ENCODE results near the gene SAXO2. TPM values are rescaled to one million over a fixed set of nuclear protein-coding genes. Genes with fewer than 3 reads are reported as not detected.
"Not testable (repeated sequence)": the region's sequence is repeated elsewhere in the genome, so short reads cannot be mapped to it uniquely, and the experiment has no call there.

Gene SAXO2
- total RNA-seq, 1 experiment from 2014 or later = 1.5 TPM

DNA sequence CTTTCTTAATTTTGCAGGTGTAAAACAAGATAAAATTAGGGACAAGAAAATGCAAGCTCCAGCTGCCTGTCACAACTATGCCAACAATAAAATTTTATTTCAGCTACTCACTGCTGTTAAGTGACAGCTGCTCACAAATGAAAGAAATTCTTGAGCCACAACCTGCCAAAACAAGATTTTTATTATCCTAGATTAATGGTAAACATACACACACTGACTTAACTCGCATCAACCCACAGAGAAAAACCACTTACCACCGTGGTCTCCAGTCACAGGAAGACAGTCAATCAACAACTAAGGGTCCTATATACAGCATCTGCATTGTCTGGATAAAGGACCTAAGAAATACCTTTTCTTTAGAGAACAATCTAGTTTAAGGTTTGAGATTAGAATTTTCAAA, 31.4 kb upstream of the SAXO2 start:
- Histone ChIP-seq H3K27ac (ENCODE audit: low read depth, low read length, poor library complexity, severe bottlenecking) (no peak overlapping the region), H3K36me3 (ENCODE audit: insufficient read depth, low read length, poor library complexity, severe bottlenecking) (no peaks in the 10 kb centered on the region), H3K4me1 (ENCODE audit: insufficient read depth, low read length, poor library complexity, severe bottlenecking) (no peaks in the 10 kb centered on the region), H3K4me3 (ENCODE audit: low read depth, low read length, poor library complexity, severe bottlenecking) (no peak overlapping the region), H3K27me3 (replicated peaks; ENCODE audit: insufficient read depth, low read depth, low read length, poor library complexity) (no peaks in the 10 kb centered on the region), H3K9me3 (ENCODE audit: low read depth, low read length, poor library complexity, severe bottlenecking) (no peaks in the 10 kb centered on the region)
- TF ChIP-seq CTCF (conservative IDR thresholded peaks at IDR 0.05; ENCODE audit: low read depth, low read length) = no peak
- TF ChIP-seq EZH2 (IDR thresholded peaks at IDR 0.05; ENCODE audit: borderline replicate concordance, low read depth, low read length, poor library complexity, severe bottlenecking) = no peak
- no TSS peak for BruUV-seq (replicated peaks)
- intact Hi-C loops (cut with micrococcal nuclease; ENCODE audit: unreplicated experiment) = no loop called here
- CTCF ChIA-PET = no interaction called here
- POLR2A ChIA-PET (ENCODE audit: low non-redundant PET) = no interaction called here
- no peak for DNase-seq (ENCODE audit: low spot score)

DNA sequence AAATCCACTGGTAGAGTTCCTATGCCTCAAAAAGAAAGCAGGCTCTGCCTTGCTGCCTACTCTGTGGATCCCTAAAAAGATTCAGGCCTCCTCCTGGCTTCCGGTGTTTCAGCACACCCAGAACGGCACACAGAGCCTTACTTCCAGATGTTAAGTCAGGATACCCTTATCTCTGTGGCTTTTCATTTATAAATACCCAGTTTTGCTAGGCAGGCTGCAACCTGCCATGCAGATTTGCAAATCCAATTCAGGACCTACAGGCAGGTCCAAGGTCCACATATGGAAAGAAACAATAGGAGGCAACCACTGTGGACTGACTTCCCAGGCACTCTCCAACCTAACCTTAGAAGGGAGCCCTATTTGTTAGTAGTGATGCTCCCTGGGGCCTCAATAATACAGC, 30.8 kb upstream of the SAXO2 start:
- Histone ChIP-seq H3K36me3 (ENCODE audit: insufficient read depth, low read length, poor library complexity, severe bottlenecking) (no peaks in the 10 kb centered on the region), H3K4me1 (ENCODE audit: insufficient read depth, low read length, poor library complexity, severe bottlenecking) (no peaks in the 10 kb centered on the region), H3K27me3 (replicated peaks; ENCODE audit: insufficient read depth, low read depth, low read length, poor library complexity) (no peaks in the 10 kb centered on the region), H3K9me3 (ENCODE audit: low read depth, low read length, poor library complexity, severe bottlenecking) (no peaks in the 10 kb centered on the region), H3K27ac (ENCODE audit: low read depth, low read length, poor library complexity, severe bottlenecking) (no peak overlapping the region), H3K4me3 (ENCODE audit: low read depth, low read length, poor library complexity, severe bottlenecking) (no peak overlapping the region)
- intact Hi-C loops (cut with micrococcal nuclease; ENCODE audit: unreplicated experiment) = no loop called here
- no peak for TF ChIP-seq EZH2 (IDR thresholded peaks at IDR 0.05; ENCODE audit: borderline replicate concordance, low read depth, low read length, poor library complexity, severe bottlenecking)
- no peak for TF ChIP-seq CTCF (conservative IDR thresholded peaks at IDR 0.05; ENCODE audit: low read depth, low read length)
- CTCF ChIA-PET = no interaction called here
- POLR2A ChIA-PET (ENCODE audit: low non-redundant PET) = no interaction called here
- DNase-seq (ENCODE audit: low spot score) = no peak
- no TSS peak for BruUV-seq (replicated peaks)

DNA sequence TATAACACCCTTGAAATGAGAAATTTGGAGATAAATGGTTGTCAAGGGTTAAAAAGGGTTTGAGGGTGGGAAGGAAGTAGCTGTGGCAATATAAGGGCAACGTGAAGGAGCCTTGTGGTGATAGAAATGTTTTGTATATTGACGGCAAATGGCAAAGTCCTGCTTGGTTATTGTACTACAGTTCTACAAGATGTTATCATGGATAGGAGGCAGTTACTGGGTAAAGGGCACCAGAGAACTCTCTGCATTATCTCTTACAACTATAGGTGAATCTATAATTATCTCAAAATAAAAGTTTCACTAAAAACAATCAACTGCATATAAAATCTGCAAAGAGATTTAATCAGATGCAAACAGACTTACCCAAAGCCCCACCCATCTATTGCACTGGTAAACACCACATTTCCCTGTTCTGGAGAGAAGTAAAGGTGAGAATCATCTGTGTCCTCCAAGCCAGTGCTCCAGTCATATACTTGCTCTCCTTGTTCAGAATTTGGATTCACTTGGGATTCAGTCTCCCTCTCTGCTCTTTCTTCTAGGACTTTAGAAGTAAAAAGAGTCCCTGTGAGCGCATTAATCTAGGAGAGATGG, 24.6 kb upstream of the SAXO2 start:
- POLR2A ChIA-PET (ENCODE audit: low non-redundant PET); BruUV-seq (replicated peaks); H3K27me3 ChIP-seq (replicated peaks; ENCODE audit: insufficient read depth, low read depth, low read length, poor library complexity): not testable (repeated sequence)

DNA sequence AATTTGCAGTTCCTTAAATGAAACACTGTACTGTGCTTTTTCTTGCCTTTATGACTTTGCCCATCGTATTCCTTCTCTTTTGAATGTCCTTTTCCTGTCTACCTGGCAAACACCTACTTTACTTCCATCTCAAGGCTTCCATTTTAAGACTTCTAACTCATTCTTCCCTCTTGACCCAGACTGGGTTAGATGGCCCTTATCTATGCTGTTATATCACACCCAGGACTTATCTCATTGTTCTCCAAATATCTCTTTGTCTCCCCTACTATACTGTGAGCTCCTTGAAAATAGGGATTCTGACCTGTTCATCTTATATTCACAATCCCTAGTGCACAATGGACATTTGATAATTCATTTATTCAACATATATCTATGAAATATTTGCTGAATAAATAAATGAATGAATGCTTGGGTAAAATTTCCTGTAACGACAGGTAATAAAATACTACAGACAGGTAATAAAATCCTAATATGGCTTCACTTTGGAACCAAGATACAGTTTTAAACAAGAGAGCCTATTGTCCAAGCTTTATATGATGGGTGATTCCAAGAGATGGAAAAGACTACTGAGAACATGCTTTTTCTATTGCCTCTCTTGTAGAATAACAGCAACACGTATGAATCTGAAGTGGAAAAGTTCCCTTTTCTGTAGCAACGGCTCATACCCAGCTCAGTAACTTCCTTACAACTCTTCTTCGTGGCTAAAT, 22.8 kb upstream of the SAXO2 start:
- ChIA-PET CTCF (no interaction called here), POLR2A (ENCODE audit: low non-redundant PET) (no interaction called here)
- intact Hi-C loops (cut with micrococcal nuclease; ENCODE audit: unreplicated experiment) = no loop called here
- Histone ChIP-seq H3K4me1 (ENCODE audit: insufficient read depth, low read length, poor library complexity, severe bottlenecking) (no peaks in the 10 kb centered on the region), H3K9me3 (ENCODE audit: low read depth, low read length, poor library complexity, severe bottlenecking) (no peaks in the 10 kb centered on the region), H3K36me3 (ENCODE audit: insufficient read depth, low read length, poor library complexity, severe bottlenecking) (peaks cover 10% of the 10 kb centered on the region), H3K27me3 (replicated peaks; ENCODE audit: insufficient read depth, low read depth, low read length, poor library complexity) (no peaks in the 10 kb centered on the region), H3K4me3 (ENCODE audit: low read depth, low read length, poor library complexity, severe bottlenecking) (no peak overlapping the region), H3K27ac (ENCODE audit: low read depth, low read length, poor library complexity, severe bottlenecking) (no peak overlapping the region)
- TF ChIP-seq CTCF (conservative IDR thresholded peaks at IDR 0.05; ENCODE audit: low read depth, low read length) (no peak), EZH2 (IDR thresholded peaks at IDR 0.05; ENCODE audit: borderline replicate concordance, low read depth, low read length, poor library complexity, severe bottlenecking) (no peak)
- no peak for DNase-seq (ENCODE audit: low spot score)
- no TSS peak for BruUV-seq (replicated peaks)

More for the DNA sequence above, 24.6 kb upstream of the SAXO2 start:
- DNase-seq (ENCODE audit: low spot score); intact Hi-C loops (cut with micrococcal nuclease; ENCODE audit: unreplicated experiment); H3K4me3 ChIP-seq (ENCODE audit: low read depth, low read length, poor library complexity, severe bottlenecking); CTCF ChIA-PET; H3K9me3 ChIP-seq (ENCODE audit: low read depth, low read length, poor library complexity, severe bottlenecking); H3K4me1 ChIP-seq (ENCODE audit: insufficient read depth, low read length, poor library complexity, severe bottlenecking); H3K27ac ChIP-seq (ENCODE audit: low read depth, low read length, poor library complexity, severe bottlenecking): not testable (repeated sequence)
- peaks cover 10% of the 10 kb centered on the region for H3K36me3 ChIP-seq (ENCODE audit: insufficient read depth, low read length, poor library complexity, severe bottlenecking)

- POLR2A ChIA-PET (ENCODE audit: low non-redundant PET); H3K27me3 ChIP-seq (replicated peaks; ENCODE audit: insufficient read depth, low read depth, low read length, poor library complexity); H3K4me3 ChIP-seq (ENCODE audit: low read depth, low read length, poor library complexity, severe bottlenecking); intact Hi-C loops (cut with micrococcal nuclease; ENCODE audit: unreplicated experiment); CTCF ChIA-PET; BruUV-seq (replicated peaks); H3K9me3 ChIP-seq (ENCODE audit: low read depth, low read length, poor library complexity, severe bottlenecking); H3K27ac ChIP-seq (ENCODE audit: low read depth, low read length, poor library complexity, severe bottlenecking); H3K4me1 ChIP-seq (ENCODE audit: insufficient read depth, low read length, poor library complexity, severe bottlenecking); DNase-seq (ENCODE audit: low spot score): not testable (repeated sequence)
- peaks cover 10% of the 10 kb centered on the region for H3K36me3 ChIP-seq (ENCODE audit: insufficient read depth, low read length, poor library complexity, severe bottlenecking)
Observed at GRCh38 chr15:82241836-82242499, 20.6 kb upstream of the SAXO2 start.

Data from A673 (cell line).